Measurements from ENCODE around the gene PSG4.
"Not testable (repeated sequence)": the region's sequence is repeated elsewhere in the genome, so short reads cannot be mapped to it uniquely, and the experiment has no call there.

PSG4 gene

DNA sequence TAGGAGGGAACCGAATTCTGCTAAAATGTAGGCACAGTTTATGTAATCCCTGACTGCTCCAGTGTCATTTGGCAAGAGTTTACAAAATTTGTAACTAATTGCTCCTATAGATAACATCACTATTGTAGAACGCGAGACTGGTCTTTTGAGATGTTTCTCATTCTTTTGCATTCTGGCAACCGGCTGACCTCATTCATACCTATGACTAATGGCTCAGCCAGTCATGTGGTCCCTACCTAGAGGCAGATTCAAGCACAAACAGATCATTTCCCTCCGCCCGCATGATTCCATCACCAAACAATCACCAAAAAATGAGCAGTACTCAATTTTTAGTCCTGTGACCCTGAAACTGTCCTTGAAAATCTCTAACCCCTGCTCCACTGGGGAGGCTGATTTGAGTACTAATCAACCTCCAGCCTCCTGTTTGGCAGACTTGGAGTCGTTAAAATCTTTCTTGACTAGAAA is 4.1 kb downstream of the PSG4 start:
- not testable (repeated sequence) for H3K9ac ChIP-seq (ENCODE audit: low read depth in 1 of 2, low read length in 2 of 2); H3K4me1 ChIP-seq (ENCODE audit: control insufficient read depth in 1 of 2, insufficient read depth in 2 of 2, low read length in 2 of 2); H3K36me3 ChIP-seq (ENCODE audit: control insufficient read depth in 1 of 2, insufficient read depth in 2 of 2, low read length in 2 of 2); H3K27ac ChIP-seq (ENCODE audit: low read depth, low read length); H3K27me3 ChIP-seq (ENCODE audit: control insufficient read depth in 1 of 2, insufficient read depth in 2 of 2, low read length in 2 of 2); H3K4me3 ChIP-seq (ENCODE audit: low read depth in 1 of 2, low read length in 2 of 2); H3K9me3 ChIP-seq (ENCODE audit: control insufficient read depth in 1 of 2, low read length in 2 of 2)

DNA sequence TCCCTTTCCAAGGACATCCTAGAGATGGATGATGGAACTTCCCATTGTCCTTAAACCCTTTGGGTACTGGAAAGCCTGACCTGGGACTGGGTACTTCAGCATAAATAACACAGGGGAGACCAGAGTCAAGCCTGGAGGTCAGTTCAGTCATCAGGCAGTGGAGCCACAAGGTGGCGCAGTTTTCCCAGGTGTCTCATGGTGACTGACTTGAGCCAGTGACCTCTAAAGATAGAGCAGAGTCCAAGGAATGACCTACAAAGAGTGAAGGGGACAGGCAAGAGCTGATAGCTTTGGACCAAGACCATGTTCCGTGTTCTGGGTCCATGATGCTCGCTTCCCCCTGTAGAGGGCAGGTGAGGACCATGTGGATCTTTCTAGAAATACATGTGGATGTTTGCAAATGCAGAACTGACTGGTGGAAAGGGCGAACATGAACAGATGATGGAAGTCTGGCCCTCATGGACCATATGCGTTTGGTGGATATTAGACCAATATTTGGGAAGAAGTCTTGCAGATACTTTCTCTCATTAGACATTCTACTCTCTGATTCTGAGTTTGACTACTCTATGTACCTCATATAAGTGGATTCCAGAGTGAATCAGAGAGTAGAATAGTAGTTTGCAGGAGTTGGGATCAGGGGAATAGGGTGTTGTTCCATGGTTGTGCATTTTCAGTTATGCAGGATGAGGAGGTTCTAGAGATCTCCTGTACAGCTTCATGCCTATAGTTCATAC is 6.6 kb downstream of the PSG4 start:
- not testable (repeated sequence) for H3K27ac ChIP-seq (ENCODE audit: low read depth, low read length); H3K36me3 ChIP-seq (ENCODE audit: control insufficient read depth in 1 of 2, insufficient read depth in 2 of 2, low read length in 2 of 2); H3K9ac ChIP-seq (ENCODE audit: low read depth in 1 of 2, low read length in 2 of 2); H3K4me1 ChIP-seq (ENCODE audit: control insufficient read depth in 1 of 2, insufficient read depth in 2 of 2, low read length in 2 of 2); H3K27me3 ChIP-seq (ENCODE audit: control insufficient read depth in 1 of 2, insufficient read depth in 2 of 2, low read length in 2 of 2); H3K9me3 ChIP-seq (ENCODE audit: control insufficient read depth in 1 of 2, low read length in 2 of 2); H3K4me3 ChIP-seq (ENCODE audit: low read depth in 1 of 2, low read length in 2 of 2)

DNA sequence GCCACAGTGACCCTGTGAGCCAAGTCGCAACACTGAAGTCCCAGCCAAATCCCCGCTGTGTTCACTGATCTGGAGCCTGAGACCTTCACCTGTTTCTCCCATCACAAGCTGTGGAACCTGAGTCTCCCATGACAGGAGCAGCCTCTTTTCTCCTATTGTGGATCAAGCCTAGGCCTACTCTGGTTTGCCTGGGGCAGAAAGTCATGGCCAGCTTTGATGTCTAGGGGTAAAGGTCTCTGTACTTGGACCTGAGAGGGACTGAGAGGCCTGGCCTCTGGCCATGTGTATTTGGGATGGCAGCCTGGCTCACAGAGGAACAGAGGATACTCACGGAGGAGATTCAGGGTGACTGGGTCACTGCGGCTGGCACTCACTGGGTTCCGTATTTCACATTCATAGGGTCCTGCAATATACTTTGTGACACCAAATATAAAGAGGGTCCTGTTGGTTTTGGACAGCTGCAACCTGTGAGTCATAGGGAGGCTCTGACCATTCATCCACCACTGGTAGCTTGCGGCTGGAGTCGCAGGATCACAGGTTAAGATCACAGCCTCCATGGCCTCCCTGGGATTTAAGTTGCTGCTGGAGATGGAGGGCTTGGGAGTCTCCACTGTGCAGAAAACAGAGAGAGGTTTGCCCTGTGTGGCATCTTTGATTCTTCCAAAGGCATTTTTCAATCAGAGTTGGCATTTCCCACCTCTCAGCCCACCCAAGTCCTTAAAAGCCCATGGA is 7.6 kb downstream of the PSG4 start:
- not testable (repeated sequence) for H3K27me3 ChIP-seq (ENCODE audit: control insufficient read depth in 1 of 2, insufficient read depth in 2 of 2, low read length in 2 of 2); H3K27ac ChIP-seq (ENCODE audit: low read depth, low read length); H3K36me3 ChIP-seq (ENCODE audit: control insufficient read depth in 1 of 2, insufficient read depth in 2 of 2, low read length in 2 of 2); H3K4me1 ChIP-seq (ENCODE audit: control insufficient read depth in 1 of 2, insufficient read depth in 2 of 2, low read length in 2 of 2); H3K4me3 ChIP-seq (ENCODE audit: low read depth in 1 of 2, low read length in 2 of 2); H3K9ac ChIP-seq (ENCODE audit: low read depth in 1 of 2, low read length in 2 of 2); H3K9me3 ChIP-seq (ENCODE audit: control insufficient read depth in 1 of 2, low read length in 2 of 2)

DNA sequence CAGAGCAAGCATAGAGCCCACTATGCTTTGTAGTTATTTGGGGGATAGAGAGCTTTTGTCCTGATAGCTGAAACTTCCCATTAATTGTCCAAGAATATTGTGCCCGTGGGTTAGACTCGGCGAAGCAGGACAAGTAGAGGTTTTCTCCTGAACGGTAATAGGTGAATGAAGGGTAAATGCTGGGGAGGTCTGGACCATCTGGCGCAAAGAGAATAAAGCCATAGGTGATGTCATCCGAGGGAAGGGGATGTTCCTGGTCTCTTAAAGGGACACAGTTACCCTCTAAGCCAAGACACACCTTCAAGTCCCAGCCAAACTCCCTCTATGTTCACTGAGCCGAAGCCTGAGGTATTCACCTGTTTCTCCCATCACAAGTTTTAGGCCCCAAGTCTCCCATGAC is 11.0 kb downstream of the PSG4 start:
- not testable (repeated sequence) for H3K36me3 ChIP-seq (ENCODE audit: control insufficient read depth in 1 of 2, insufficient read depth in 2 of 2, low read length in 2 of 2); H3K27me3 ChIP-seq (ENCODE audit: control insufficient read depth in 1 of 2, insufficient read depth in 2 of 2, low read length in 2 of 2); H3K9ac ChIP-seq (ENCODE audit: low read depth in 1 of 2, low read length in 2 of 2); H3K27ac ChIP-seq (ENCODE audit: low read depth, low read length); H3K4me3 ChIP-seq (ENCODE audit: low read depth in 1 of 2, low read length in 2 of 2); H3K4me1 ChIP-seq (ENCODE audit: control insufficient read depth in 1 of 2, insufficient read depth in 2 of 2, low read length in 2 of 2); H3K9me3 ChIP-seq (ENCODE audit: control insufficient read depth in 1 of 2, low read length in 2 of 2)

DNA sequence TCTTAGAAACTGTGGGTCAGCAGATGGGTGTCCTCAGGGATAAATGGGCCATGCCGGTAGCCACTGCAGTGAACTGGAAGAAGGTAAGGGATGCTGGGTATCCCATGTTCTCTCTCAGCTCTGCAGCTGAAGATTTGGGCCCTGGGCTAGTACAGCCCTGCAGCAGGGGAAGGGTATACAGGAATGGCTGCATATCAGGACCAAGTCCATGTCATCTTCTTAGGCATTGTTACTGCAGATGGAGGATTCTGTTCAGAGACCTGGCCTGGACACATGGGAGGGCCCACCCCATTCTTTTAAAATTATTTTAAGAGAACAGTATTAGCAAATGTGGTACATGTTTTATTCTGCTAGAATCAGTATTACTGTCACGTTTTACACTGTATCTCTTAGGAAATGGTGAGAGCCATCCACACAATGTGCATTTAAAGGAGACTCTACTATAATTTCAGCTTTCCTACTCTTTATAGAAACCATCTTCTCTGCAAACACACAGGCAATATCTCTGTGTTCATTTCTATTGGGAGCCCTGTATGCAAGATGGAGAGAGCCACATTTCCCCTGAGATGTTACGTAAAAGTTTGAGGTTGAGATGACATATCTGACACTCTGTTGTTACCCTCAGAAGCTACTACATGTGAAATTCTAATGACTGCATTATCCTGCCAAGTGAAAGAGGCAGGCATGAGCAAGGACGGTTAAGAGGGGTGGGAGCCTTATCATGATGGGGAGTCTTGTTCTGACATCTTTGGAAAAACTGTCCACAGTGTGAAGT is 12.9 kb downstream of the PSG4 start:
- H3K27ac ChIP-seq (ENCODE audit: low read depth, low read length); H3K4me3 ChIP-seq (ENCODE audit: low read depth in 1 of 2, low read length in 2 of 2); H3K9me3 ChIP-seq (ENCODE audit: control insufficient read depth in 1 of 2, low read length in 2 of 2); H3K27me3 ChIP-seq (ENCODE audit: control insufficient read depth in 1 of 2, insufficient read depth in 2 of 2, low read length in 2 of 2); H3K4me1 ChIP-seq (ENCODE audit: control insufficient read depth in 1 of 2, insufficient read depth in 2 of 2, low read length in 2 of 2); H3K36me3 ChIP-seq (ENCODE audit: control insufficient read depth in 1 of 2, insufficient read depth in 2 of 2, low read length in 2 of 2); H3K9ac ChIP-seq (ENCODE audit: low read depth in 1 of 2, low read length in 2 of 2): not testable (repeated sequence)

- H3K4me1 ChIP-seq (ENCODE audit: control insufficient read depth in 1 of 2, insufficient read depth in 2 of 2, low read length in 2 of 2); H3K9ac ChIP-seq (ENCODE audit: low read depth in 1 of 2, low read length in 2 of 2); H3K4me3 ChIP-seq (ENCODE audit: low read depth in 1 of 2, low read length in 2 of 2); H3K27ac ChIP-seq (ENCODE audit: low read depth, low read length); H3K27me3 ChIP-seq (ENCODE audit: control insufficient read depth in 1 of 2, insufficient read depth in 2 of 2, low read length in 2 of 2); H3K9me3 ChIP-seq (ENCODE audit: control insufficient read depth in 1 of 2, low read length in 2 of 2); H3K36me3 ChIP-seq (ENCODE audit: control insufficient read depth in 1 of 2, insufficient read depth in 2 of 2, low read length in 2 of 2): not testable (repeated sequence)
Observed at GRCh38 chr19:43188092-43188491, 17.3 kb downstream of the PSG4 start.

DNA sequence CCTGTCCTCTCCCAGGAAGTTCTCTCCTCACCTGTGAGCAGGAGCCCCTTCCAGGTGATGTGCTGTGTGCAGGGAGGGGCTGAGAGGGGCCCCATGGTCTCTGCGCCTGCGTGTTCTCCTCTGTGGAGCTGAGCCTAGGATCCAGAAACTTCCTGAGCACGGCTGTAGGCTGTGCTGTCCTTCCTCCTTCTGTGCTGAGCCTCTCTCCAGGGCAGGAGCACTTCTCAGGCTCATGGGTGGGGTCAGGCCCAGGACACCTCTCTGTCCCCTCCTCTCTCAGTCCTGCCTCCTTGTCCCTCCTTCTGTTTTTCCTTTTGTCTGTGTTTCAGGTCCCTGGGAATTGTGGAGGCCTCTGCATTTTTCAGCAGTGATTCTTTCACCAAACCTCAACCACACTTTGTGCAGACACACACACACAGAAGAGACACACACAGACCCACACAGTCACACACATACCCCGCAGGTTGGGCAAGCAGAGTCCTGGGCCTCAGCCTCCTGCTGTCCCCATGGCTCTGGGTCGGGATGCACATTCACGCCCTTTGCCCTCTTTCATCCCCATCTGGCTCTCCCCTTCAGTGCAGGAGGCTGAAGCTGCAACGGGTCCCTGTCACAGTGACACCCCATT is 19.0 kb downstream of the PSG4 start, which contains the start of gene PSG5:
Gene PSG5 (minus strand): TSS at position 226 of the 625 bp plus-strand sequence. CDS start 131 bp downstream, at position 95.
- not testable (repeated sequence) for H3K27me3 ChIP-seq (ENCODE audit: control insufficient read depth in 1 of 2, insufficient read depth in 2 of 2, low read length in 2 of 2); H3K9me3 ChIP-seq (ENCODE audit: control insufficient read depth in 1 of 2, low read length in 2 of 2); H3K27ac ChIP-seq (ENCODE audit: low read depth, low read length); H3K4me3 ChIP-seq (ENCODE audit: low read depth in 1 of 2, low read length in 2 of 2); H3K9ac ChIP-seq (ENCODE audit: low read depth in 1 of 2, low read length in 2 of 2); H3K36me3 ChIP-seq (ENCODE audit: control insufficient read depth in 1 of 2, insufficient read depth in 2 of 2, low read length in 2 of 2); H3K4me1 ChIP-seq (ENCODE audit: control insufficient read depth in 1 of 2, insufficient read depth in 2 of 2, low read length in 2 of 2)

GRCh38 chr19:43181869-43182771 is 23.3 kb downstream of the PSG4 start:
- not testable (repeated sequence) for H3K4me1 ChIP-seq (ENCODE audit: control insufficient read depth in 1 of 2, insufficient read depth in 2 of 2, low read length in 2 of 2); H3K36me3 ChIP-seq (ENCODE audit: control insufficient read depth in 1 of 2, insufficient read depth in 2 of 2, low read length in 2 of 2); H3K27me3 ChIP-seq (ENCODE audit: control insufficient read depth in 1 of 2, insufficient read depth in 2 of 2, low read length in 2 of 2); H3K9ac ChIP-seq (ENCODE audit: low read depth in 1 of 2, low read length in 2 of 2); H3K9me3 ChIP-seq (ENCODE audit: control insufficient read depth in 1 of 2, low read length in 2 of 2); H3K27ac ChIP-seq (ENCODE audit: low read depth, low read length); H3K4me3 ChIP-seq (ENCODE audit: low read depth in 1 of 2, low read length in 2 of 2)

- H3K27me3 ChIP-seq (ENCODE audit: control insufficient read depth in 1 of 2, insufficient read depth in 2 of 2, low read length in 2 of 2); H3K27ac ChIP-seq (ENCODE audit: low read depth, low read length); H3K36me3 ChIP-seq (ENCODE audit: control insufficient read depth in 1 of 2, insufficient read depth in 2 of 2, low read length in 2 of 2); H3K4me1 ChIP-seq (ENCODE audit: control insufficient read depth in 1 of 2, insufficient read depth in 2 of 2, low read length in 2 of 2); H3K9me3 ChIP-seq (ENCODE audit: control insufficient read depth in 1 of 2, low read length in 2 of 2); H3K4me3 ChIP-seq (ENCODE audit: low read depth in 1 of 2, low read length in 2 of 2); H3K9ac ChIP-seq (ENCODE audit: low read depth in 1 of 2, low read length in 2 of 2): not testable (repeated sequence)
Observed at GRCh38 chr19:43179569-43180147, 25.8 kb downstream of the PSG4 start.
